WTC11 (cell line): Measurements from ENCODE around the gene PCGF2.

Source experiments
- GABPB1 ChIP-seq: sonication (generic); formaldehyde crosslinking; IDR thresholded peaks from 2 replicates; pipeline ENCODE4 v1.8.1; 2023; ENCODE audit warnings: mild to moderate bottlenecking, missing genetic modification reagents
- NFYB ChIP-seq: sonication (generic); formaldehyde crosslinking; conservative IDR thresholded peaks from 2 replicates; pipeline ENCODE4 v1.8.0; 2022; ENCODE audit warnings: low read depth, missing genetic modification reagents
- SP1 ChIP-seq: sonication (generic); formaldehyde crosslinking; conservative IDR thresholded peaks from 2 replicates; pipeline ENCODE4 v1.8.1; 2022; ENCODE audit warnings: missing genetic modification reagents
- TF ChIP-seq, protein P1 (sequence below): fragments of 200-600 bp; IDR thresholded peaks from 2 replicates; pipeline ENCODE4 v1.8.0; 2022; ENCODE audit warnings: antibody characterized with exemption
- TF ChIP-seq, protein P2 (sequence below): sonication (generic); formaldehyde crosslinking; IDR thresholded peaks from 2 replicates; pipeline ENCODE4 v1.8.0; 2022; ENCODE audit warnings: mild to moderate bottlenecking, missing genetic modification reagents
- TF ChIP-seq, protein P3 (sequence below): sonication (generic); formaldehyde crosslinking; IDR thresholded peaks from 2 replicates; pipeline ENCODE4 v1.8.1; 2022; ENCODE audit warnings: mild to moderate bottlenecking, missing genetic modification reagents, moderate library complexity, borderline replicate concordance

DNA sequence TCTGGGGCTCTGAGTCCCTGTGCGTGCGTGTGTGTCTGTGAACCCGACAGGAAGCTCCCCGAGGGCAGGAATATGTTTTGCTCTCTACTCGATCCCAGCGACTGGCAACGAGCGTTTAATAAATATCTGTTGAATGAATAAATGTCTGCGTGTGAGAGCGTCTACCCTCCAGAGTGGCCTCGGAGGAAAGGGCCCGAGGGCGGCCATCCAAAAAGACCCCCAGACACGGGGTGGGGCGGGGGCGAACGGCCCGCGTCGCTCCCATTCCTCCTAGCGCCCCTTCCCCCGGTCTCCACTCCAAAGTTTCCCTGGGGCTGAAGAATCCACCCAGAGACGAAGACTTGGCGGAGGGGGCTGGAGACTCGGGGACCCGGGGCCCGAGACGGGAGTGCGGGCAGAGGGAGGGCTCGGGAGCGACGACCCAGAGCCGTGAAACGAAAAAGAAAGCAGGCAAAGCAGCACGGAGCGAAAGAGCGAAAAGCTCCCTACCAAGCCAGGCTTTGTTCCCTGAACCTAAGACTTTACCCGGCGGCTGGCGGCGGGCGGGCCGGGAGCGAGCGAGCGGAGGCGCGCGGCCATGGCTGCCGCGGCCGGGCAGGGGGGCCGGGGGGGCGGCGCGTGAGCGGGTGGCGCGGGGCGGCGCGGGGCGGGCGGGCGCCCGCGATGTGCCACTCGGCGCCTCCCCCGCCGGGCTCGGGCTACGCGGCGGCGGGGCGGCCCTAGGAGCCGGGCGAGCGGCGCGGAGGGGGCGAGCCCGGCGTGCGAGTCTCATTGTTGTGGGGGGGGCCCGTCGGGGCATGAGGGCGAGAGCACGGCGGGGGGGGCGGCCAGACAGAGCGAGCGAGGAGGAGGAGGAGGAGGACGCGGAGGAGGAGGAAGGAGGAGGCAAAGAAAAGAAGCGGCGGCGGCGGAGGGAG is 43.3 kb downstream of the PCGF2 start, which contains the start of gene MLLT6:
- TF ChIP-seq, protein P1, sequence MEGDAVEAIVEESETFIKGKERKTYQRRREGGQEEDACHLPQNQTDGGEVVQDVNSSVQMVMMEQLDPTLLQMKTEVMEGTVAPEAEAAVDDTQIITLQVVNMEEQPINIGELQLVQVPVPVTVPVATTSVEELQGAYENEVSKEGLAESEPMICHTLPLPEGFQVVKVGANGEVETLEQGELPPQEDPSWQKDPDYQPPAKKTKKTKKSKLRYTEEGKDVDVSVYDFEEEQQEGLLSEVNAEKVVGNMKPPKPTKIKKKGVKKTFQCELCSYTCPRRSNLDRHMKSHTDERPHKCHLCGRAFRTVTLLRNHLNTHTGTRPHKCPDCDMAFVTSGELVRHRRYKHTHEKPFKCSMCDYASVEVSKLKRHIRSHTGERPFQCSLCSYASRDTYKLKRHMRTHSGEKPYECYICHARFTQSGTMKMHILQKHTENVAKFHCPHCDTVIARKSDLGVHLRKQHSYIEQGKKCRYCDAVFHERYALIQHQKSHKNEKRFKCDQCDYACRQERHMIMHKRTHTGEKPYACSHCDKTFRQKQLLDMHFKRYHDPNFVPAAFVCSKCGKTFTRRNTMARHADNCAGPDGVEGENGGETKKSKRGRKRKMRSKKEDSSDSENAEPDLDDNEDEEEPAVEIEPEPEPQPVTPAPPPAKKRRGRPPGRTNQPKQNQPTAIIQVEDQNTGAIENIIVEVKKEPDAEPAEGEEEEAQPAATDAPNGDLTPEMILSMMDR: no peak
- TF ChIP-seq GABPB1 (CRISPR knock-in tag) (no peak), SP1 (no peak), NFYB (CRISPR knock-in tag) (no peak)
- TF ChIP-seq, protein P2, sequence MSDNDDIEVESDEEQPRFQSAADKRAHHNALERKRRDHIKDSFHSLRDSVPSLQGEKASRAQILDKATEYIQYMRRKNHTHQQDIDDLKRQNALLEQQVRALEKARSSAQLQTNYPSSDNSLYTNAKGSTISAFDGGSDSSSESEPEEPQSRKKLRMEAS (CRISPR knock-in tag): no peak
- TF ChIP-seq, protein P3, sequence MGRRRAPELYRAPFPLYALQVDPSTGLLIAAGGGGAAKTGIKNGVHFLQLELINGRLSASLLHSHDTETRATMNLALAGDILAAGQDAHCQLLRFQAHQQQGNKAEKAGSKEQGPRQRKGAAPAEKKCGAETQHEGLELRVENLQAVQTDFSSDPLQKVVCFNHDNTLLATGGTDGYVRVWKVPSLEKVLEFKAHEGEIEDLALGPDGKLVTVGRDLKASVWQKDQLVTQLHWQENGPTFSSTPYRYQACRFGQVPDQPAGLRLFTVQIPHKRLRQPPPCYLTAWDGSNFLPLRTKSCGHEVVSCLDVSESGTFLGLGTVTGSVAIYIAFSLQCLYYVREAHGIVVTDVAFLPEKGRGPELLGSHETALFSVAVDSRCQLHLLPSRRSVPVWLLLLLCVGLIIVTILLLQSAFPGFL (CRISPR knock-in tag): no peak
